ACC112 (cell line): ENCODE data around the gene SPON1.
A peak's percentile ranks its signal among the peaks of the same experiment; 100 is the strongest.
"Not testable (repeated sequence)": the region's sequence is repeated elsewhere in the genome, so short reads cannot be mapped to it uniquely, and the experiment has no call there.

Source experiments
- H2AFZ ChIP-seq: fragments of 200-600 bp; sonication (generic); one replicate; pipeline ENCODE4 v1.6.0; 2017; ENCODE audit warnings: antibody characterized with exemption, low read length; ENCODE audit not compliant: unreplicated experiment
- H3K27ac ChIP-seq: fragments of 200-600 bp; sonication (generic); 2 replicates; pipeline ENCODE4 v1.5.1; 2014; ENCODE audit warnings: low read depth, mild to moderate bottlenecking, antibody characterized with exemption, low read length, moderate library complexity
- H3K27me3 ChIP-seq: fragments of 200-600 bp; sonication (generic); 2 replicates; pipeline ENCODE4 v1.6.1; 2014; ENCODE audit warnings: mild to moderate bottlenecking, antibody characterized with exemption, low read length, moderate library complexity, mixed read lengths; ENCODE audit not compliant: insufficient read depth
- H3K36me3 ChIP-seq: fragments of 200-600 bp; sonication (generic); 2 replicates; pipeline ENCODE4 v1.6.1; 2016; ENCODE audit warnings: mild to moderate bottlenecking, antibody characterized with exemption, low read length, moderate library complexity, mixed read lengths; ENCODE audit not compliant: insufficient read depth
- H3K4me1 ChIP-seq: fragments of 200-600 bp; sonication (generic); one replicate; pipeline ENCODE4 v1.6.1; 2016; ENCODE audit warnings: low read length, mixed read lengths; ENCODE audit not compliant: insufficient read depth, unreplicated experiment, control insufficient read depth
- H3K4me3 ChIP-seq: fragments of 200-600 bp; sonication (generic); 2 replicates; pipeline ENCODE4 v1.5.1; 2014; ENCODE audit warnings: mild to moderate bottlenecking, low read depth, low read length
- H3K79me2 ChIP-seq: fragments of 200-600 bp; sonication (generic); one replicate; pipeline ENCODE4 v1.6.0; 2016; ENCODE audit warnings: low read length; ENCODE audit not compliant: control insufficient read depth, unreplicated experiment, insufficient read depth

Gene SPON1

DNA sequence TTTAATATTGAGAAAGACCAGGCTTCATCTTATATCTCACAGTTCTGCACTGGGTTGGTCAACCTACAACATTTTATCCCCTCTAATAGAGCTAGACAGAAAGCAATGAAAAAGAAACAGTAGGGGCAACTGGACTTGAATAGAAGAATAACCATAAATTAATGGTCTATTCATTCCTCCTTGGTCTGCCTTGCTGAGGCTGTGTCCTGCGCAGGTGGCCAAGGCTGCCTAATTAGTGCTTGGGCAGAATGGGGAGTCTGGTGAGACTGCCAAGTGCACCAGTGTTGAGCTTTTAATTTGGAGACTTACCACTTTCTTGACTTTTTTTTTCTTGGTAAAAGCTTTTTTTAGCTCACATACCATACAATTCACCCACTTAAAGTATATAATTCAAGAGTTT lies 35.0 kb upstream of the SPON1 start:
- Histone ChIP-seq H3K27me3 (no peaks in the 10 kb centered on the region), H3K27ac (no peak overlapping the region)

DNA sequence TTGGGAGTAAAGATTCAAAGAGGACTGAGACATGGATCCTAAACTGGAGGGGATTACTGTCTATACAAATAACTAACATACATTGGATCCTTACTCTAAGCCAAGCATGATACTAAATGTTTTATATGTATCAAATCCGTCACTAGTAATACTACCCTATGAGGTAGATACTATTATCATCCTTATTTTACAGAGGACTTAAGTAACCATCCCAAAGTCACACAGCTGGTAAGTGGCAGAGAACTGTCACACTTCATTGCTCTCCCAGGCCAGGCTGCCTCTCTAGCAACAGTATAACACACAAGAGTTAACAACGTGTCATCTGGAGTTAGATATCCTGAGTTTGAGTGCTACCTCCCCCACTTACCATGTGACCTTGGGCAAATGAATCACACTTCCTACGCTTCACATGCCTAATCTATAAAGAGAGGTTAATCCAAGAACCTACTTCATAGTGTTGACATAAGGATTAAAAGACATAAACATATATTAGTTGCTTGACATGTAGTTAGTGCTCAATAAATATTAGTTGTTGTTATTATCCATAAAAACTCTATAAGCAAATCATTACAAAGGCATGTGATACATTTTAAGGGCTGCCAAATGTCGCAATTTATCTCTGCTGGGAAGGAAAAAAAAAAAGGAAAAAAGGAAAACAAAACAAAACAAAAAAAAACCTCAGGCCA lies 33.8 kb upstream of the SPON1 start:
- Histone ChIP-seq H3K36me3 (no peaks in the 10 kb centered on the region), H3K79me2 (no peaks in the 10 kb centered on the region), H2AFZ (peak overlapping the region; percentile 88), H3K27me3 (no peaks in the 10 kb centered on the region), H3K4me3 (peak overlapping the region; percentile 52; the same call in 1 of the 2 replicates), H3K27ac (peak overlapping the region; percentile 42), H3K4me1 (peaks cover 17% of the 10 kb centered on the region)

More for the DNA sequence above, 35.0 kb upstream of the SPON1 start:
- Histone ChIP-seq H3K4me1 (peaks cover 17% of the 10 kb centered on the region), H2AFZ (no peak overlapping the region), H3K4me3 (no peak overlapping the region), H3K79me2 (no peaks in the 10 kb centered on the region), H3K36me3 (no peaks in the 10 kb centered on the region)

DNA sequence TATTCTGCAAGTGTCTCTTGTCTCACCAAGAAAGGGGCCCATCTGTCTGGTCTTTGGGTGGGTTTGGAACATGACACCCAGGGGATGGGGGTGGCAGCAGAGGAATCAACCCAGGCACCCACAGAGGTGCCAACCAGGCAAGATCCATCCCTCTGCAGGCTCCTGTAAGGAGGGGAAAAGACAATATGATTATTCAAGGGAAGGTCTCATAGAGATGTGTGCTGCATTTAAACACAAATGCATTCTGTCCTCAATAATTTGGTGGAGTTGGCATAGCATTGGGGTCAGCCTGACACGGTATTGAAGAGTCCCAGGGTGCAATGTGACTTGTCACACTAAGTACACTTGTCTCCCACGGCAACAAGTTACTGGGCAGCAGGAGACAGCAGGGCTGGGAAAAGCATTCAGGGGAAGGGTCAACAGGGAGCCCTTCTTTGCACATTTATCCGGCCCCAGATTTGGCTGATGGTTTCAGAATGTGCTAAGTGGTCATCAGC lies 33.1 kb upstream of the SPON1 start:
- no peaks in the 10 kb centered on the region for H3K36me3 ChIP-seq
- peak overlapping the region; percentile 88 for H2AFZ ChIP-seq
- peak overlapping the region; percentile 52; the same call in 1 of the 2 replicates for H3K4me3 ChIP-seq
- peak overlapping the region; percentile 42 for H3K27ac ChIP-seq
- no peaks in the 10 kb centered on the region for H3K79me2 ChIP-seq
- H3K4me1 ChIP-seq = peaks cover 17% of the 10 kb centered on the region
- H3K27me3 ChIP-seq = no peaks in the 10 kb centered on the region

DNA sequence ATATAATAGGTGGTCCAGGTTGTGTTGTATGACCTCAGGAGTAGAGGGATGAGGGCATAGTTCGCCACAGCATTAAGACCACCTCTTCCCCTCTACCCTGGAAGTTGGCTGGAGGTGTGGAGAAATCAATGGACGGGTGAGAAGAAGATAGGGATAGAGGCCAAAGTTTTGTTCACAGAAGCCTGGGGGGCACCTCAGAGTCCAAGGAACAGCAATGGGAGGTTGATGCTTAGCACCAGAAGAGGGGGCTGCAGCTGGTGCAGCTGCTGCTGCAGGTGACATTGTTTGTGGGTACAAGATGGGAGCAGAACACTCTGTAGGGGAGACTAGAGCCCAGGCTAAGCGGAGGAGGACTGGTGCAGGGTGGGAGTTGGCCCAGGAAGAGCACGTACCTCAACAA lies 31.2 kb upstream of the SPON1 start:
- Histone ChIP-seq H3K4me3 (no peak overlapping the region), H3K4me1 (peaks cover 17% of the 10 kb centered on the region), H3K79me2 (no peaks in the 10 kb centered on the region), H3K27me3 (no peaks in the 10 kb centered on the region), H3K36me3 (no peaks in the 10 kb centered on the region), H3K27ac (no peak overlapping the region), H2AFZ (no peak overlapping the region)

DNA sequence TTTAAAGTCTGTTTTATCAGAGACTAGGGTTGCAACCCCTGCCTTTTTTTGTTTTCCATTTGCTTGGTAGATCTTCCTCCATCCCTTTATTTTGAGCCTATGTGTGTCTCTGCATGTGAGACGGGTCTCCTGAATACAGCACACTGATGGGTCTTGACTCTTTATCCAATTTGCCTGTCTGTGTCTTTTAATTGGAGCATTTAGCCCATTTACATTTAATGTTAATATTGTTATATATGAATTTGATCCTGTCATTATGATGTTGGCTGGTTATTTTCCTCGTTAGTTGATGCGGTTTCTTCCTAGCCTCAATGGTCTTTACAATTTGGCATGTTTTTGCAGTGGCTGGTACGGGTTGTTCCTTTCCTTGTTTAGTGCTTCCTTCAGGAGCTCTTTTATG lies 25.4 kb upstream of the SPON1 start:
- H3K27ac ChIP-seq, H3K4me1 ChIP-seq, H3K4me3 ChIP-seq, H2AFZ ChIP-seq, H3K36me3 ChIP-seq, H3K79me2 ChIP-seq, H3K27me3 ChIP-seq: not testable (repeated sequence)

DNA sequence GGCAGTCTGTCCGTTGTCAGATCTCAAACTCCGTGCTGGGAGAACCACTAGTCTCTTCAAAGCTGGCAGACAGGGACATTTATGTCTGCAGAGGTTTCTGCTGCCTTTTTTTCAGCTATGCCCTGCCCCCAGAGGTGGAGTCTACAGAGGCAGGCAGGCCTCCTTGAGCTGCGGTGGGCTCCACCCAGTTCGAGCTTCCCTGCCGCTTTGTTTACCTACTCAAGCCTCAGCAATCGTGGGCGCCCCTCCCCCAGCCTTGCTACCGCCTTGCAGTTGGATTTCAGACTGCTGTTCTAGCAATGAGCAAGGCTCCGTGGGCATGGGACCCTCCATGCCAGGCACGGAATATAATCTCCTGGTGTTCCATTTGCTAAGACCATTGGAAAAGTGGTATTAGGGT lies 23.7 kb upstream of the SPON1 start:
- not testable (repeated sequence) for H3K27me3 ChIP-seq, H3K36me3 ChIP-seq, H2AFZ ChIP-seq, H3K79me2 ChIP-seq, H3K27ac ChIP-seq, H3K4me3 ChIP-seq
- peaks cover 23% of the 10 kb centered on the region for H3K4me1 ChIP-seq

DNA sequence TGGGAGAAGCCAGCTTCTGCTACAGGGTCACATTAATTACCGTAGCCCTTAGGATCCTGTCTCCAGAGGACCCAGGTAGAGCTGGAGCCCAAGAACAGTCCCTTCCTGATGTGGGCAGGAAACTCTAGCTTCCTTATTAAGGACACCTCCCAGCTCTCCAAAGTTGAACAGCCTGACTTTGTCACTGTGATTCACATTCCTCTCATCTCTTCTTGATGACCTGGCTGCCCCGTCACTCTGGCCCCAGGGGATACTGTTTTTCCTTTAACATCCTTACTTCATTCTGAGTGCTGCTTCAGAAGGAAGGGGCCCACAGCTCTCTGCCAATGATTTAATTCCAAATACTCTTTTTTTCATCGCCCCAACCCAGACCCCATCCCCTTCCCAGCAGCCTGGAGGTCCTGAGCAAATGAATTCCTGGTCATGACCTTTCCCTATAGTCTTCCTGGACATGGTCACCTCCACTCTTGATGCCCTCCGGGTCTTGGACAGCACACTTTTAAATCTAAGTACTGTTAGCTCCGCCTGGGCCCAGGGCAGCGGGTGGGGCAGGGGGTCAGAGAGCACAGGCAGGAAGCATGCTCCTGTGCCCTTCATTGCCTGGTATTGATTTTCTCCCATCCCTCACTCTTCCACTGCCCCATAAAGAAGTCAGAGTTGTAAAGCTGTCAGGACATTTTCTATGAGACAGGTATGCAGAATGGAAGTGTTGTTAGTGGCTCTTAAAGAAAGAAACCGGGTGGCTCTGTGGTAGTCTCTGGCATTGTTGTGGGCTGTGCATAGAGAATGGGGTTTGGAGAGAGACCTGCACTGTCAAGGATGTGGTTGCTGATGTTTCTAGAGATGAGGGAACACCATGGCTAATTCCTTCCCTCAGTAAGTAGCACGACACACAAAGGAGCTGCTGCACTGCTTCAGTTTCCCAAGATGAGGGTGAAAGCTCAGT lies 22.3 kb upstream of the SPON1 start:
- no peak overlapping the region for H3K4me3 ChIP-seq
- no peaks in the 10 kb centered on the region for H3K79me2 ChIP-seq
- H2AFZ ChIP-seq = no peak overlapping the region
- no peaks in the 10 kb centered on the region for H3K36me3 ChIP-seq
- no peak overlapping the region for H3K27ac ChIP-seq
- H3K4me1 ChIP-seq = peaks cover 23% of the 10 kb centered on the region
- H3K27me3 ChIP-seq = no peaks in the 10 kb centered on the region

DNA sequence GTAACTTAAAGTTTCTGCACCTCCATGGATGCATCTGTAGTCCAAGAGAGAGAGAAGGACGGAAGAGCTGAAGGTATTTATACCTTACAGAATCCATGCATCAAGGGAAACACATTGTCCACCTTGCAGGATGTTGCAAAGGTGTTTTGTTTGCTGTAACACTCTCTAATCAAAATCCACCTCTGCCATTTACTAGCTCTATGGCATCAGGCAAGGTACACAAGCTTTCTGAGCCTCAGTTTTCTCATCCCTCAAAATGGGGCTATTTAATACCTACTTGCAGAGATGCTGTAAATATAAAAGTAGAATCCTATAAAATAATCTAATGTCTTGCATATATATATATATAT lies 21.6 kb upstream of the SPON1 start:
- Histone ChIP-seq H3K27me3 (no peaks in the 10 kb centered on the region), H3K27ac (no peak overlapping the region), H3K4me3 (no peak overlapping the region), H3K79me2 (no peaks in the 10 kb centered on the region), H3K4me1 (peaks cover 23% of the 10 kb centered on the region), H3K36me3 (no peaks in the 10 kb centered on the region), H2AFZ (no peak overlapping the region)

DNA sequence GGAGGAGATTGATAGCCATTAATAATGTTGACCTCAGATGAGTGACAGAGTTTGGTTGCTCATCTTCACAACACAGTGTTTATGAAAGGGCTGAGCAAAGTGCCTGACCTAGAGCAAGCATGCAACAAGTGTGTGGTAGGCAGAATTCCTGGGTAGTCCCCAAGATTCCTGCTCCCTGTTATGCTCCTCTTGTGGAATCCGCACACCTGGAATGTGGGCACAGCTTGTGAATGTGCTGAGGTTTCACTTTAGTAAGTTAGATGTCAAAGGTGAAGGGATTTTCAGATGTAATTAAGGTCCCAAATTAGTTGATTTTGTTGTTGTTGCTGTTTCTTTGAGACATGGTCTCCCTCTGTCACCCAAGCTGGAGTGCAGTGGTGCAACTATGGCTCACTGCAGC lies 20.7 kb upstream of the SPON1 start:
- Histone ChIP-seq H3K36me3 (no peaks in the 10 kb centered on the region), H3K27ac (no peak overlapping the region), H3K4me1 (peaks cover 23% of the 10 kb centered on the region), H3K27me3 (no peaks in the 10 kb centered on the region), H3K79me2 (no peaks in the 10 kb centered on the region), H3K4me3 (no peak overlapping the region), H2AFZ (no peak overlapping the region)

DNA sequence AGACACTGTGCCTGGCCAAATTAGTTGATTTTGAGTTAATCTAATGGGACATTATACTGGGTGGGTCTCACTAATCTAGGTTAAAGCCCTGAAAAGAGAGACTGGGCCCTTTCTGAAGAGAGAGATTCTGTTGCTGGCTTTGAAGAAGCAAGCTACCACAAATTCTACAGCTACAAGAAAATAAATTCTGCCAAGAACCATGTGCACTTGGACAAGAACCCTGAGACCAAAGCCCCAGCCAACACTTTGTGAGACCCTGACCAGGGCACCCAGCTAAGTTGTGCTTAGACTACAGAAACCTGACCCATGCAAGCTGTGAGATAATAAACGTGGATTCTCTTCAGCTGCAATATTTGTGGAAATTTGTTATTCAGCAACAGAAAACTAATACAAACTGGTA lies 20.1 kb upstream of the SPON1 start:
- H3K36me3 ChIP-seq = no peaks in the 10 kb centered on the region
- no peak overlapping the region for H3K27ac ChIP-seq
- peaks cover 23% of the 10 kb centered on the region for H3K4me1 ChIP-seq
- H3K27me3 ChIP-seq = no peaks in the 10 kb centered on the region
- H2AFZ ChIP-seq = no peak overlapping the region
- no peak overlapping the region for H3K4me3 ChIP-seq
- no peaks in the 10 kb centered on the region for H3K79me2 ChIP-seq

DNA sequence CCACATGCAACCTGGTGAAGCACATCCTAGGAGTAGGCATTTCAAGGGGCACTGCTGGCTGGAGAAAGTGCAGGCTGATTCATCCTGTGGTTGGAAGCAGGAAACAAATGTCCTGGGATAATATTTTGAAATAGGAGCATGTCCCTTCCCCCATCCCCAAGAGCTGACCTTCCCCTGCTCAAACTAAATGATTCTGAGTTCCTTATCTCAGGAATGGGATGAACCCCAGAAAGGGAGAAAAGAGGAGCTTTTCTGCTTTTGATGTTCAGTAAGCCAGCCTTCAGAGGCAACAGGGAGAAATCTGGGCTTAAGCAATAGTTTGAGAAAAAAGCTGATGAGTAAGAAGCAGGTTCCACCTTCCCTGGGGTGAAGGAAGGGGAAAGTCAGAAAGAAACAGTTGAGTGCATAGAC lies 19.5 kb upstream of the SPON1 start:
- Histone ChIP-seq H3K36me3 (no peaks in the 10 kb centered on the region), H2AFZ (no peak overlapping the region), H3K4me1 (peaks cover 23% of the 10 kb centered on the region), H3K27me3 (no peaks in the 10 kb centered on the region), H3K27ac (peak overlapping the region; percentile 38), H3K4me3 (no peak overlapping the region), H3K79me2 (no peaks in the 10 kb centered on the region)
